ENCODE measurements around the gene COPG2.

Gene COPG2

GRCh38 chr7:130476297-130477150, 192.0 kb downstream of the COPG2 start:
- no peak for DNase-seq (ENCODE audit: extremely low read depth in 1 of 2, low read depth in 1 of 2)

- no peak for DNase-seq (ENCODE audit: extremely low read depth in 1 of 2, low read depth in 1 of 2)
These were observed 192.8 kb downstream of the COPG2 start for GRCh38 chr7:130475776-130476175.

- no peak for DNase-seq (ENCODE audit: extremely low read depth in 1 of 2, low read depth in 1 of 2)
These were observed 194.7 kb downstream of the COPG2 start for GRCh38 chr7:130473876-130474275.

GRCh38 chr7:130473289-130473688, 195.3 kb downstream of the COPG2 start:
- no peak for DNase-seq (ENCODE audit: extremely low read depth in 1 of 2, low read depth in 1 of 2)

GRCh38 chr7:130471974-130472373, 196.6 kb downstream of the COPG2 start:
- no peak for DNase-seq (ENCODE audit: extremely low read depth in 1 of 2, low read depth in 1 of 2)

- no peak for DNase-seq (ENCODE audit: extremely low read depth in 1 of 2, low read depth in 1 of 2)
These were observed 199.9 kb downstream of the COPG2 start for GRCh38 chr7:130468612-130469011.

- no peak for DNase-seq (ENCODE audit: extremely low read depth in 1 of 2, low read depth in 1 of 2)
These were observed 204.8 kb downstream of the COPG2 start for GRCh38 chr7:130463553-130464434.

- no peak for DNase-seq (ENCODE audit: extremely low read depth in 1 of 2, low read depth in 1 of 2)
These were observed 207.3 kb downstream of the COPG2 start for GRCh38 chr7:130461272-130461671.

- no peak for DNase-seq (ENCODE audit: extremely low read depth in 1 of 2, low read depth in 1 of 2)
These were observed 210.3 kb downstream of the COPG2 start for GRCh38 chr7:130458257-130458656.

All from stimulated activated CD8-positive, alpha-beta memory T cell treated with anti-CD3 and anti-CD28 coated beads, Interleukin-7, amount 100 ng/mL, for 48 hours (primary cell).